GM21367 (cell line): ENCODE results near the gene LACTBL1.
"Not testable (repeated sequence)": the region's sequence is repeated elsewhere in the genome, so short reads cannot be mapped to it uniquely, and the experiment has no call there.

Experiments used
- ATAC-seq: cut with Tn5 transposase; IDR thresholded peaks from one replicate; pipeline ENCODE4 v1.9.1; 2021; ENCODE audit not compliant: unreplicated experiment

Gene LACTBL1, protein sequence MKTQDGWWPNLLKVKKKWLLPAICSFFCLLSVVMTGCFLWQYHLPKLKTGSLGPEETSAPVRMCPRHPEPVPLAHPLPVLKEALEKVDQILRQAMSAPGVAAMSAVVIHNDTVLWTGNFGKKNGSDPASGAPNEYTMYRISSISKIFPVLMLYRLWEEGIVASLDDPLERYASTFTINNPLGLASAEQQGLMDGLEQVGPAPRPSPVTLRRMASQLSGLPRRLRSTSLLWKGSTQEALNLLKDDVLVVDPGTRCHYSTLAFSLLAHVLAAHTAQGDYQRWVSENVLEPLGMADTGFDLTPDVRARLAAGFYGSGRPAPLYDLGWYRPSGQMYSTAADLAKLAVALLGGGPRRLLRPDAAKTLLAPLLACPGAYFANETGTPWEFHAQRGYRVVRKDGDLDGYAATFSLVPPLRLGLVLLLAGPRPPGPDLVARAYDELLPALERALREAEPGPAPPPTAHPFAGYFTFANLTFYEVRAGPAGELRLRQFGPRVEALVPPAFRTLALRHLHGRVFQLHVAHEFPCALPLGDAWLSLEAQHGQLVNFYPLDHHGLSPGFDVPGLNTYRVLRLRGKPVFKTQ

DNA sequence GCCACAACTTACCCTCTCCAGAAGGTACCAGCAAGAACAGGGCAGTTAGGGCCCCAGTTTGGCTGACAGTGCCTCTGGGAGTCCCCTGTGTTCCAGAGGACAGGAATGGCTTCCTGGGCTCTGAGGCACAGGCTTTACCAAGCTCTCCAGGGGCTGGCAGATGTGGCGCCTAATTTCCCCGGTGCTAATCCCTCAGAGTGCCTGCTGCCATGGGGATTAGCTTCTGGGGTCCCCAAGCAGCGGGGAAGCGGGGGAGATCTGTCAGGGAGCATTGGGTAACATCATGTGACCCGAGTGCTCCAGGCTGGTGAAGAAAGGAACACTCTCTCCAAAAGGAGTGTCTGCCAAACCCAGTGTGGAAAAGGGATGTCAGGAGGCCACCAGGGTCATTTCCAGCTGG lies at the start of gene LACTBL1:
LACTBL1 (minus strand) TSS at position 107 of the 400 bp plus-strand sequence. CDS start 550 bp downstream, outside the sequence.
- no peak for ATAC-seq

DNA sequence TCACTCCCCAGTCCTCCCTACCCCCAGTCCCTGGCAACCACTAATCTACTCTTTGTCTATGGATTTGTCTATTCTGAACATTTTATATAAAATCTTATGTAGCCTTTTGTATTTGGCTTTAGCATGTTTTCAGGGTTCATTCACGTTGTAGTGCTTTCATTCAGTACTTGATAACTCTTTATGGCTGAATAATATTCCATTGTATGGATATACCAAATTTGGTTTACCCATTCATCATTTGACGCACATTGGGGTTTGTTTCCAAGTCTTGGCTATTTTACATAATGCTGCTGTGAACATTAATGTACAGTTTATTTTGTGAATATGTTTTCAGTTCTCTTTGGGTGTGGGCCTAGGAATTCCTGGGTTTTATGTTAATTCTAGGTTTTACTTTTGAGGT lies 49.2 kb upstream of the LACTBL1 start:
- ATAC-seq, result no peak

DNA sequence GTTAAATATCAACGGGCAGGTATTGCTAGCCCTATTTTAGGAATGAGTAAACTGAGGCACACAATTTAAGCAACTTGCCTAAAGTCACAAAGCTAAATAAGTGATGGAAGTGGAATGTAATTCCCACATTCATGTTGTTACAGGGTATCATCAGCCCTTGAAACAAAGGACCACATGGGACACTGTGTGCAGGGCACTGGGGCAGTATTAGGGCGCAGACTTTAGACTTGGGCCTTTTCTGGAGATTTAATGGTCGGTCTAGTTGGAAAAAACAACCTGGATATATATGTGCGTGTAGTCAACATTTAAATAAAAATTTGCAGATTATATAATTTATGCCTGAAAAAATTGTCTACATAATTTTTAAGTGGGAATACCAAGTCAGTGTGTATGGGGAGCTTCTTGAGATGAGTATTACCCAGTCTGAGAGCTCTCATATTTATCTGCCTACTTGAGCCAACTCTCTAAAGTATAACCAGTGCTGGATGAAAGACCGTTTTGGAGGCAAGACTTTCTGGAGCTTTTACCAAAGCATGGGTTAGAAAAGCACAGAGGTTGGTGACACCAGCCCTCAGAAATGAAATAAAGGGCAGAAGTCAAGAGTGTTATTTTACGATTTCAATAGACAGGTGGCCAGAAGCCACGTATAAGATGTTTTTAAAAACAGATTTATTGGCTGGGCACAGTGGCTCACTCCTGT lies 48.2 kb upstream of the LACTBL1 start:
- ATAC-seq, result no peak

DNA sequence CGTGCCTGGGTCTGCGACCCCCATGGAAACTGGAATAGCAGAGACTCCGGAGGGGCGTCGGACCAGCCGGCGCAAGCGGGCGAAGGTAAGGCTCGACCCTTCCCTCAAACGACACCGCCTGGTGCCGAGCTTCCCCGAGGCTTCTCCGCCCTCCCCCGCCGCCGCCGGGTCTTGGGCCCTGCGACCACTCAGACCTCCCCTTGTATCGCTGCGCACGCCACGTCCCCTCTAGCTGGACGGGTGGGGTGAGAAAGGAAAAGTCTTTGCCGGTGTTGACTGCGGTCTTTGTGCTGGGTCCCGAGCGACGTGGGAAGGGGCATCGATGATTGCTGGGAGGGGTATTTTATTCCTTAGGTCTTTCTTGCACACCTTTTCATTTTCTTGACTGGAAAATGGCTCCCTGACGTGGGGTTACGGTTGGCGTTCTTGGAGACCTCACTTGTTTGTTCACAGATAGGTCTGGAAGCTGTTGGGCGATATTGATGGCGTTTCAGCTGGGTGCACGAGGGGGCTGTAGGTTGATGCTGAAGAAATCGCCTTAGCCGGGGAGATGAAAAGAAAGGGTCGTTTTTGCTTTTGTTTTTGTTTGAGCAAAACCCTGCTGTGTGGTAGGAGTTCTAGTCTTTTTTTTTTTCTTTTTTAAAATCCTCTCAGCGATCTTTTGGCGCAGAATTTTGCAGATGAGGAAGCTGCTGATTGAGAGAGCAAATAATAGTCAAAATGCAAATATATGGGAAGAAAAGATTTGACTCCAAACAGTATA lies 47.4 kb upstream of the LACTBL1 start:
- peak; percentile 6 for ATAC-seq

DNA sequence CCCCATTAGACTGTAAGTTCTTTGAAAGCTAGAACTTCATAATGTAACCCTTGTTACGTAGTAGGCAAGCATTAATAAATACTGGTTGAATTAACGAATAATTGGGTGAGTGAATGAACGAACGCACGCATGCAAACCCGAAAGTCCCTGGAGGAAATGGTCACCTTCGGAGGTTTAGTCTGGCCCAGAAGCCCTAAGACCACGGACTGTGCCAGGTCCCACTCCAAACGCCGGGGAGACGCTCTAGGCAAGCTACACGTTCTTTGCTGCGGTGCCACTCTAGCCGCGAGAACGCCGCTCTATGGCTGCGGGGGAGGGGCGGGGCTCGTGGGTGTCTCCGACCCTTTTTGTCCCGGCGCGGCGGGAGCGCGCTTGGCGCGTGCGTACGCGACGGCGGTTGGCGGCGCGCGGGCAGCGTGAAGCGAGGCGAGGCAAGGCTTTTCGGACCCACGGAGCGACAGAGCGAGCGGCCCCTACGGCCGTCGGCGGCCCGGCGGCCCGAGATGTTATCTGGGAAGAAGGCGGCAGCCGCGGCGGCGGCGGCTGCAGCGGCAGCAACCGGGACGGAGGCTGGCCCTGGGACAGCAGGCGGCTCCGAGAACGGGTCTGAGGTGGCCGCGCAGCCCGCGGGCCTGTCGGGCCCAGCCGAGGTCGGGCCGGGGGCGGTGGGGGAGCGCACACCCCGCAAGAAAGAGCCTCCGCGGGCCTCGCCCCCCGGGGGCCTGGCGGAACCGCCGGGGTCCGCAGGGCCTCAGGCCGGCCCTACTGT lies 46.6 kb upstream of the LACTBL1 start, which contains the start of gene KDM1A:
KDM1A (plus strand) TSS at position 375 of the 769 bp plus-strand sequence; CDS start at position 504, 129 bp downstream.
- ATAC-seq, result peak; percentile 86

DNA sequence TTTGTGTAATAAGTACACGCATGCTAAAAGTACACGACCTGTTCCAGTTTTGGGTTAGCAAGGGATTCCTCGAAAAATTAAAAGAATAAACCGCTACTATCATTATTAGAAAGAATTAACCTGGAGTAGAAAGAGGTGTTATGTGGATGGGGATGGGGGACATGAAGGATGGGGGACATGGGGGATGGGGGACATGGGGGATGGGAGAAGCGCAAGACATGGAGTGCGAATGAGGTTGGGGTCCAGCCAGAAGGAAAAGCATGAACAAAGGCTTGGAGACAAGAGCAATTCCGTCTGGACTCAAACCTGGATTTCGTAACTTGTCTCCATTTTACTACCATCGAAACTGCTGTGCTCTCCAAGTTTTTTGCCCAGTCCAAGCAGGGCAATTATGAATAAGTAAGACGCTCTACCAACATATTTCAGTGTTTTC lies 46.0 kb upstream of the LACTBL1 start:
- ATAC-seq, result no peak

DNA sequence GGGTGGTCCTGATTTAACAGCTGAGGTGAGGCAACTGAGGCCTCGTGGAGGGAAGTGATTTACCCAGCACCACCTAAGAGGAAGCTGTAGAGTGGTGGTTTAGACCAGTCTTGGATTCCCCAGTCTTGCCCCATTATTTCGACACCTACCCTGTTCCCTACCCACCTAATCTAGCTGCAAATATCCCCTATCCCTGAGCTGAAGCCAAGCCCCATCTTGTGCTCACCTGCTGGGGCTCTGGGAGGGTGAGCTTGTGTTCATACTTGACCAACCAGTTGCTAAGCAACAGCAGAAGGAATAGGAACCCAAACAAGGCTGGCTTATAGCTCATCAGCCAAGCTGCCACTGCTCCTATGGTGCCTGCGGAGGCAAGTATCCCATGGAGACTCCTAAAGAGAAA lies 41.0 kb upstream of the LACTBL1 start:
- no peak for ATAC-seq

DNA sequence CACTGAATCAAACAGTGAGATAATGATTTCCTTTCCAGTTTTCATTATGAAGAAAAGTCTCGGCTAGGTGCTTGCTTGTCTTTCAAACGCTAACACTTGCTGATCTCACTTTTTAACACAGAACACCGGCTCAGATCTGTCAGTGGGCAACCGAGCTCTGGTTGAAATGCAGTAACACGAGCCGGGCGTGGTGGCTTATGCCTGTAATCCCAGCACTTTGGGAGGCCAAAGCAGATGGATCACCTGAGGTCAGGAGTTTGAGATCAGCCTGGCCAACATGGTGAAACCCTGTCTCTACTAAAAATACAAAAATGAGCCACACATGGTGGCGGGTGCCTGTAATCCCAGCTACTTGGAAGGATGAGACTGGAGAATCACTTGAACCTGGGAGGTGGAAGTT lies 37.4 kb upstream of the LACTBL1 start:
- not testable (repeated sequence) for ATAC-seq

DNA sequence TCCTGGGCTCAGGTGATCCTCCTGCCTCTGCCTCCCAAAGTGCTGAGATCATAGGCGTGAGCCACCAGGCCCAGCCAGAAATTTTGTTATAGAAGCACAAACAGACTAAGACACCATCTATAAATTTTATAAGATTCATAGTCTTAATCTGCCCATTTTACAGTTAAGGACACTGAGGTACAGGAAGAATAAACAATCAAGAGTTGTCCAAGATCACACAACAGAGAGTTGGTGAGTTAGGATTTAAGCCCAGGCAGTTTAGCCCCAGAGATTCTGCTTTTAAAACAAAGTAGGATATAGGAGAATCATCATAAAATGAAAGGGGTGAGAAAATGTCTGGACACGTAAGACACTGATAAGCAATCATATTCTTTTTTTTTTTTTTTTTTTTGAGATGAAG lies 36.2 kb upstream of the LACTBL1 start:
- no peak for ATAC-seq

DNA sequence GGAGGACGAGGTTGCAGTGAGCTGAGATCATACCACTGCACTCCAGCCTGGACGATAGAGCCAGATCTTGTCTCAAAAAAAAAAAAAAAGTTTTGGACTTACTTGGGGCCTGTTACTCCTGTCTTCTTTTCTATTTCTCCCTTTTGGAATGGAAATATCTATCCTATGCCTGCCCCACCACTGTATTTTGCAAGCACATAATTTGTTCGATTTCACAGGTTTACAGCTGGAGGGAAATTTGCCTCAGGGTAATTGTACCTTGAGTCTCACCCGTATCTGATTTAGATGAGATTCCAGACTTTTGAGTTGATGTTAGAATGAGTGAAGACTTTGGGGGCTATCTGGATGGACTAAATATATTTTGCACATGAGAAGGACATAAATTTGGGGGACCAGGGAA lies 34.4 kb upstream of the LACTBL1 start:
- ATAC-seq, result no peak

DNA sequence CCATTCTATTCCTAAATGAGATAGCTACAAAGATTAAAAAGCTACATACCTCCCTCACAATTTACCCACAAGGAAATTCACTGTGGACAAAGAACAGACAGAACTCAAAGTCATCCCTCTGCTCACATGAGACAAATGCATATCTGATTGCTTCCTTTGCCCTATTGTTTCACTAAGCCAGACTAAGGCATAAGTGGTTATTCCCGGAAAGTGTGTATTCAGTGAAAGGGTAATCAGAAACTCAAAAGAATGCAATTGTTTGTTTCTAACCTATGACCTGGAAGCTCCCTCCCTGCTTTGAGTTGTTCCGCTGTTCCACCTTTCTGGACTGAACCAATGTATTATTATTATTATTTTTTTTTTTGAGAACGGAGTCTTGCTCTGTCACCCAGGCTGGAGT lies 32.1 kb upstream of the LACTBL1 start:
- not testable (repeated sequence) for ATAC-seq

DNA sequence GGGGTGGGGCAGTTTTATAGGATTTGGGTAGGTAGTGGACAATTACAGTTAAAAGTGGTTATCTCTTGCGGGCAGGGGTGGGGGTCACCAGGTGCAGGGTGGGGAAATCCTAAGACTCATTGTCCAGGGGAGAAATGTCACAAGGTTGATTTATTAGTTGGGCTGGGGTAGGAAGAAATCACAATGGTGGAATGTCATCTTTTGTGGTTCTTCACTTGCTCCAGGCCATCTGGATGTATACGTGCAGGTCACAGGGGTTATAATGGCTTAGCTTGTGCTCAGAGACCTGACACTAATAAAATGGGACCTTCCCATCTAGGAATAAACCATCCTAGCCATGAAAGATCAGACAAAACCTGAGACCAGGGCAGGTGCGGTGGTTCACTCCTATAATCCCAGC lies 31.4 kb upstream of the LACTBL1 start:
- ATAC-seq, result no peak

DNA sequence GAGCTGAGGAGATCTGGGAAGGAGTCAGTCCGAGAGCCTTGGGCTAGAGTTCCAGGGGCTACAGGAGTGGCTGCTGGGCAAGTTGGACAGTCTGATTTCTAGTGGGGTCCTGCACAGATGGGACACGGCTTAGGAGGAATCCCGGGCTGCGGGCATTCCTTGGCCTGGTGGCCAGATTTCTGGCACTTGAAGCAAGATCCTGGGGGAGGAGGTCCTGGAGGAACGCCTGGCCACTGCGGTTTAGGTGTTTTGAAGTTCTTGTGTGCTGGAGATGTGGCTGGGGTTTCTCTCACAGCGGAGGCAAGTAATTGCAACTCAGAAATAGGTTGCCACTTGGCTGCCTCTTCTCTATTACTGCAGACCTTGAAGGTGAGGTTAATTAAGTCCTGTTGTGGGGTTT lies 29.6 kb upstream of the LACTBL1 start:
- not testable (repeated sequence) for ATAC-seq

DNA sequence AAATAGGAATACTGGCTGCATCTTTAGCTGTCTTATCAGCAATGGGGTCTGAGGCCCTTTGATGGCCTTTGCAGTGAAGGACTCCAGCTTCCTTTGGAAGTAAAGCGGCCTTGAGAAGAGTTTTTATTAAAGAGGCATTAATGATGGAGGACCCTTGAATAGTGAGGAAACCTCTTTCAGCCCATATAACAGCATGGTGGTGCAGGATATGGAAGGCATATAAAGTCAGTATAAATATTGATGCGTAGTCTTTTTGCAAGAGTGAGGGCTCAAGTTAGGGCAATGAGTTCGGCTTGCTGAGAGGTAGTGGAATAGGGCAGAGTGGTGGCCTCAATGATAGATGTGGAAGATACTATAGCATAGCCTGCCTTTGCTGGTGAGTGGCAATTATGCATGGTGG lies 27.5 kb upstream of the LACTBL1 start:
- not testable (repeated sequence) for ATAC-seq

DNA sequence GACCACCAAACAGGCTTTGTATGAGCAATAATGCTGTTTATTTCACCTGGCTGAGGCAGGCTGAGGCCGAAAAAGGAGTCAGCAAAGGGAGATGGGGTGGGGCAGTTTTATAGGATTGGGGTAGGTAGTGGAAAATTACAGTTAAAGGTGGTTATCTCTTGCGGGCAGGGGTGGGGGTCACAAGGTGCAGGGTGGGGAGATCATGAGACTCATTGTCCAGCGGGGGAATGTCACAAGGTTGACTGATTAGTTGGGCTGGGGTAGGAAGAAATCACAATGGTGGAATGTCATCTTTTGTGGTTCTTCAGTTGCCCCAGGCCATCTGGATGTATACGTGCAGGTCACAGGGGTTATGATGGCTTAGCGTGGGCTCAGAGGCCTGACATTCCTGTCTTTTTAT lies 24.9 kb upstream of the LACTBL1 start:
- ATAC-seq, result not testable (repeated sequence)

DNA sequence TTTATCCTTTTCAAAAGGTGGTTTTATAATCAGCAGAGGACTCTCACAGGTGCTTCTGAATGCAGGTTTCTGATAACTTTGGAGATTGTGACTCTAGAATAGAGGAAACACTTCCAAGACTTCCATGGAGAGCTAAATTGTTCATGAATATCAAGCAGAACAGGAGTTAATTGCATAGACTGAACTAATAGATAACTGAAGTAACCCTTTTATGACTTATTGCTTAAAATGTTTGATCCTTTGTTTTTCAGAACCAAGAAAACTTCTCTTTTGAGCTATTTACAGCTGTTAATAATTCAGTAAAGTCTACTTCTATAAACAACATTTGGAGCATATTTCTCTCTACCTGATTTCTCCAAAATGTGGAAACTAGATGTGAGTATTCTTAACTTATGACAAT lies 23.1 kb upstream of the LACTBL1 start:
- no peak for ATAC-seq

DNA sequence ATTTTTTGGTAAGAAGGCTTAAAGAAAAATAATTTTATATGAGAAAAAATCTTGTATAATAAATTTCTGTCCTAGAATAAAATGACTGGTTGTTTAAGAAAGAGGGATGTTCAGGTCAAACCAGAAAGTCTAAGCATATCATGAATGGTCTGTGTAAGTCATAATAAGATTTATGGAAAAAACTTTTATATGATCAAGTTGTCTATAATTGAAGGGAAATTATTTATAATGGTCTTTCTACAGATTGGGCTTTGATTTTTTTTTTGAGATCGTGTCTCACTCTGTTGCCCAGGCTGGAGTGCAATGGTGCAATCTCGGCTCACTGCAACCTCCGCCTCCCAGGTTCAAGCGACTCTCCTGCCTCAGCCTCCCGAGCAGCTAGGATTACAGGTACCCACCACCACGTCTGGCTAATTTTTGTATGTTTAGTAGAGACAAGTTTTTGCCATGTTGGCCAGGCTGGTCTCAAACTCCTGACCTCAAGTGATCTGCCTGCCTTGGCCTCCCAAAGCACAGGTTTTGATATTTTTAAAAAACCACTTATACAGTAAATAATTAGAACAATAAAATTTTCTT lies 20.6 kb upstream of the LACTBL1 start:
- not testable (repeated sequence) for ATAC-seq

DNA sequence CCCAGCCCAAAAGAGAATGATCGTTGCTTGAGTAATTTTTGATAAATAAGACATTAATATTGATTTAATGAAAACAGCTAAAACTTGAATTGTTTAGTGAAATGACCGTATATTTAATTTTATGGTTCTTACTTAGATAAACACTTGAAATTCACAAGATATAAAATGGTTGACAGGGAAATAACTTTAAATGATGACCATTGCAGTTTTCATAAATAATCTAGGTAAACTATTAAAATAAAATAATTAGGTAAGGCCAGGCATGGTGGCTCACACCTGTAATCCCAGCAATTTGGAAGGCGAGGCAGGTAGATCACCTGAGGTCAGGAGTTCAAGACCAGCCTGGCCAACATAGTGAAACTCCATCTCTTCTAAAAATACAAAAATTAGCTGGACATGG lies 19.7 kb upstream of the LACTBL1 start:
- not testable (repeated sequence) for ATAC-seq

DNA sequence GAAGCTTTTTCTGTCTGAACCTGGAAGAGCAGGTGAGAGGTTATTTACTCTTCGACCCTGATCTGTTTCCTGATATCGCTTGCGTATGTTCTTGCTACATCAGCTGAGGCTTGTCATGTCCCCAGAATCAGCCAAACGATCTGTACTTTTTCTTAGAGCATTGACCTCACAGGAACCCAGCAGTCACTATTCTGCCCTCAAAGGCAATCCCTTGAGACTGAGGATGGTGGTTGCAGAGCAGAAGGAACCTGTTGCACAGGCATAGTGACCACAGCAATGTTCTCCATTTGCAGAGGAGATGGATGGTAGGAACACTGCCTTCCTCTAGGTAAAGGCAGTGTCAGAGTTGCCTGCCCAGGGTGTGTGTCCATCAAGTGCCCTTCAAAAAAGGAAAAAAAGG lies 11.3 kb upstream of the LACTBL1 start:
- ATAC-seq, result no peak

DNA sequence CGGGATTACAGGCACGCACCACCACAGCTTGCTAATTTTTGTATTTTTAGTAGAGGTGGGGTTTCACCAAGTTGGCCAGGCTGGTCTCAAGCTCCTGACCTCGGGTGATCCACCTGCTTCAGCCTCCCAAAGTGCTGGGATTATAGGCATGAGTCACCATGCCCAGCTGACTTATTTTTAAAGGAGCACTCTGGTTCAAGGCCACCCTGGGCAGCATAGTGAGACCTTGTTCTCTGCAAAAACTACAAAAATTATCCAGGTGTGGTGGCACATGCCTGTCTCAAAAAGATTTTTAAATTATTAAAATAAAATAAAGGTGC lies 7.8 kb upstream of the LACTBL1 start:
- ATAC-seq, result not testable (repeated sequence)
